ENCODE data around the gene THAP11.

GRCh38 chr16:67822511-67822910 lies 19.6 kb upstream of the THAP11 start:
- TF ChIP-seq CTCF (IDR thresholded peaks at IDR 0.05; ENCODE audit: borderline replicate concordance, extremely low read depth, low read length, poor library complexity, severe bottlenecking), result no peak
- TF ChIP-seq EZH2 (IDR thresholded peaks at IDR 0.05; ENCODE audit: borderline replicate concordance, low read depth, low read length, severe bottlenecking), result no peak
